ENCODE results near the gene GPR62. TPM values are rescaled to one million over a fixed set of nuclear protein-coding genes. Genes with fewer than 3 reads are reported as not detected.
A peak's percentile ranks its signal among the peaks of the same experiment; 100 is the strongest.

Gene GPR62
- total and polyA plus RNA-seq, 9 of the 15 experiments (the other 6 are each of a cell fraction or from before 2014, with no cell fraction given): not detected

DNA sequence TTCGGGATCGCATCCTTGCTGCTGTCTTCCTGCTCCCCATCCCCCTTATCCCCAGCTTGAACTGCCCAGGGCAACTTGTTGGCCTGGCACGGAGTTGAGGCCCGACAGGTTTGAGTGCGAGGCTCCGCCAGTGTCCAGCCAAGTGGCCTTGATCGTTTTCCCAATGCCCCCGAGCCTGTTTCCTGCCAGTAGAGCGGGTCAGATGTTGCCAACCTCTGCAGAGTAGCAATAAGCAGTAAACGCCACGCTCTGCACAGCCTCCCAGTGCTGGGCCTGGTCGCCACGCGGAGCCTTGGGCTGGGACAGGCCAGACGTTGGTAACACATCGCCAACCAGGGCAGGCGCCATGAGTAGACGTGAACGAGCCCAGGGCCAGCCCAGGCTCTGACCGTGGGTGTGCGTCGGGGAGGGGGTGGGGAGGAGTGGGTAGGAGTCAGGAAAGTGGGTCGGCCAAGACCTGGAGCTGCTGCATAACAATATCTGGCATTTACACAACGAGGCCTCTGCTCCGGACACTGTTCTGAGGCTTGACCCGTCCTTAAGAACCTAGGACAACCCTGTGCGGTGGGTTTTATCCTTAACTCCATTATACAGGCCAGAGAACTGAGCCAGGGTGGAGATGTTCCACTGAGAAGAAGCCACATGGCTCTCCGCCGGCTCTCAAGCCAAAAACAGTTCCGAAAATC is 19.2 kb downstream of the GPR62 start (continued):
- TF ChIP-seq, protein P1, sequence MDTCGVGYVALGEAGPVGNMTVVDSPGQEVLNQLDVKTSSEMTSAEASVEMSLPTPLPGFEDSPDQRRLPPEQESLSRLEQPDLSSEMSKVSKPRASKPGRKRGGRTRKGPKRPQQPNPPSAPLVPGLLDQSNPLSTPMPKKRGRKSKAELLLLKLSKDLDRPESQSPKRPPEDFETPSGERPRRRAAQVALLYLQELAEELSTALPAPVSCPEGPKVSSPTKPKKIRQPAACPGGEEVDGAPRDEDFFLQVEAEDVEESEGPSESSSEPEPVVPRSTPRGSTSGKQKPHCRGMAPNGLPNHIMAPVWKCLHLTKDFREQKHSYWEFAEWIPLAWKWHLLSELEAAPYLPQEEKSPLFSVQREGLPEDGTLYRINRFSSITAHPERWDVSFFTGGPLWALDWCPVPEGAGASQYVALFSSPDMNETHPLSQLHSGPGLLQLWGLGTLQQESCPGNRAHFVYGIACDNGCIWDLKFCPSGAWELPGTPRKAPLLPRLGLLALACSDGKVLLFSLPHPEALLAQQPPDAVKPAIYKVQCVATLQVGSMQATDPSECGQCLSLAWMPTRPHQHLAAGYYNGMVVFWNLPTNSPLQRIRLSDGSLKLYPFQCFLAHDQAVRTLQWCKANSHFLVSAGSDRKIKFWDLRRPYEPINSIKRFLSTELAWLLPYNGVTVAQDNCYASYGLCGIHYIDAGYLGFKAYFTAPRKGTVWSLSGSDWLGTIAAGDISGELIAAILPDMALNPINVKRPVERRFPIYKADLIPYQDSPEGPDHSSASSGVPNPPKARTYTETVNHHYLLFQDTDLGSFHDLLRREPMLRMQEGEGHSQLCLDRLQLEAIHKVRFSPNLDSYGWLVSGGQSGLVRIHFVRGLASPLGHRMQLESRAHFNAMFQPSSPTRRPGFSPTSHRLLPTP (IDR thresholded peaks at IDR 0.05; ENCODE audit: borderline replicate concordance, extremely low read depth, insufficient read length): no peak
- TF ChIP-seq NEUROD1 (IDR thresholded peaks at IDR 0.05; ENCODE audit: borderline replicate concordance, low read depth, low read length, partially characterized antibody): no peak
- no peak for TF ChIP-seq RBM22 (IDR thresholded peaks at IDR 0.05; ENCODE audit: low read depth, low read length, poor library complexity, severe bottlenecking)
- TF ChIP-seq EP400 (IDR thresholded peaks at IDR 0.05): no peak
- no peak for TF ChIP-seq SP1 (CRISPR knock-in tag; IDR thresholded peaks at IDR 0.05)
- TF ChIP-seq FOSL1 (tag; conservative IDR thresholded peaks at IDR 0.05): no peak
- 0 out of 2 replicates have a peak, but pooled peaks have one; percentile 42 for TF ChIP-seq ZNF232 (CRISPR knock-in tag; IDR thresholded peaks at IDR 0.05)
- TF ChIP-seq HDAC8 (tag; IDR thresholded peaks at IDR 0.05): no peak
- TF ChIP-seq ELF1 (tag; IDR thresholded peaks at IDR 0.05): no peak
- TF ChIP-seq, protein P2, sequence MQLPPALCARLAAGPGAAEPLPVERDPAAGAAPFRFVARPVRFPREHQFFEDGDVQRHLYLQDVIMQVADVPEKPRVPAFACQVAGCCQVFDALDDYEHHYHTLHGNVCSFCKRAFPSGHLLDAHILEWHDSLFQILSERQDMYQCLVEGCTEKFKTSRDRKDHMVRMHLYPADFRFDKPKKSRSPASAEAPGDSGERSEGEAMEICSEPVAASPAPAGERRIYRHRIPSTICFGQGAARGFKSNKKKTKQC (CRISPR knock-in tag; IDR thresholded peaks at IDR 0.05): no peak
- 0 out of 2 replicates have a peak, but pooled peaks have one; percentile 8 for TF ChIP-seq KAT7 (CRISPR knock-in tag; IDR thresholded peaks at IDR 0.05; ENCODE audit: borderline replicate concordance)
- 0 out of 2 replicates have a peak, but pooled peaks have one; percentile 10 for TF ChIP-seq MTA3 (IDR thresholded peaks at IDR 0.05; ENCODE audit: borderline replicate concordance)
- TF ChIP-seq SIX5 (IDR thresholded peaks at IDR 0.05; ENCODE audit: borderline replicate concordance in 1 of 2, insufficient read depth in 1 of 2, low read depth in 1 of 2, low read length in 2 of 2): no peak
- no peak for TF ChIP-seq ELF2 (CRISPR knock-in tag; IDR thresholded peaks at IDR 0.05)
- peak; percentile 7 for TF ChIP-seq HMGN3 (IDR thresholded peaks at IDR 0.05; ENCODE audit: borderline replicate concordance, extremely low read depth, insufficient read length, low read depth, low read length)
- no peak for TF ChIP-seq NONO (IDR thresholded peaks at IDR 0.05; ENCODE audit: low read depth in 2 of 2, low read length in 1 of 2)
- TF ChIP-seq CREB1 (IDR thresholded peaks at IDR 0.05): no peak
- TF ChIP-seq CREB1 (CRISPR knock-in tag; IDR thresholded peaks at IDR 0.05): no peak
- TF ChIP-seq TCF3 (CRISPR knock-in tag; IDR thresholded peaks at IDR 0.05): no peak
- TF ChIP-seq NCOA4 (IDR thresholded peaks at IDR 0.05; ENCODE audit: partially characterized antibody): no peak
- TF ChIP-seq NFATC3 (IDR thresholded peaks at IDR 0.05): no peak
- TF ChIP-seq ZNF175 (CRISPR knock-in tag; IDR thresholded peaks at IDR 0.05; ENCODE audit: low read depth): no peak
- no peak for TF ChIP-seq POLR2H (tag; IDR thresholded peaks at IDR 0.05; ENCODE audit: low read depth)
- TF ChIP-seq EGR1 (conservative IDR thresholded peaks at IDR 0.05): peak; percentile 32; the same call in 1 of the 2 replicates
- peak; percentile 41 for TF ChIP-seq CHD1 (IDR thresholded peaks at IDR 0.05; ENCODE audit: low read length)

Measured in K562 (cell line).